ENCODE measurements around the gene VCPKMT.

VCPKMT gene

DNA sequence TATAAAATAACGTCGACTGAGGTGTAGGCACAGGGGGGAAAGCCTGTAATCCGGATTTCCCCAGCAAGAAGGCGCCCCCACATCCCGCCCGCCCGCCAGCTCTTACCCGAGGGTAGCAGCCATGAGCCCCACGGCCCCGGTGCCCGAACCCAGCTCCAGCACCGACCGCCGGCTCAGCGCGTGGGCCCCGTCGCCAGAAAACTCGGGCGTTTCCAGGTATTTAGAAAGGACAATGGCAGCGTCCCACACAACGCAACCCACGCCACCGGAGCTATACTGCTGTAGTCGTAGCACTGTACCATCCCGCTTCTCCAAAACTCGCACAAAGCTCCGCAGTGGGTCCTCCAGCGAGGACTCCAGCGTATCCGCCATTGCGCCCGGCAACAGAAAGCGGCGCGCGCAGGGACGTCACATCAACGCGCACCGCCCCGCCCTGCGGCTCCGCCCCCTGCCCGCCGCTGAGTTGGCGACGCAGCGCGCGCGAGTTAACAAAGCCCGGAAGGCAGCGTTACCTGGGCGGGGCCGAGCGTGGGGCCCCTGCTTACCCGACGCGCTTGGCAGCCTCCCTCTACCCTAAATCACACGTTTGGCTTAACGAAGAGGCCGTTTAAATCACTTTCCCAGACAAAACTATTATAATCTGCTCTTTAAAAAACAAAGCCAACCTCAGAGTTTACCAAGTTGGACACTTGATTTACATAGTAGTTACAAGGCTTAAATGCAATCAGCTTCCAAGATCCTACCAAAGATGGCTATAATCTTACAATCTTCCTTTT, at the start of gene VCPKMT:
VCPKMT (minus strand) TSS at position 392 of the 776 bp plus-strand sequence; CDS start at position 372, 20 bp downstream.
- peak; percentile 96 for DNase-seq

GRCh38 chr14:50156111-50156510, 39.7 kb upstream of the VCPKMT start:
- DNase-seq = no peak

DNA sequence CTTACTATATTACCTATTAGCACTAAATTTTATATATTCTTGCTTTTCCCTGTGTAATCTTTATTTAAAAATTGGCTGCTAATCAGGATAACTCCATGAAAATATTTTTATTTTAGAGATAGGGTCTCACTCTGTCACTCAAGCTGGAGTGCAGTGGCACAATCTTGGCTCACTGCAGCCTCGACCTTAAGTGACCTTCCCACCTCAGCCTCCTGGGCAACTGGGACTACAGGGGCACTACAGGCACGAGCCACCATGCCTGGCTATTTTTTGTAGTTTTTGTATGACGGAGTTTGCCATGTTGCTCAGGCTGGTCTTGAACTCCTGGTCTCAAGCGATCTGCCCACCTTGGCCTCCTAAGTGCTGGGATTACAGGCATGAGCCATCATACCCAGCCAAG, 32.4 kb upstream of the VCPKMT start:
- DNase-seq = no peak

GRCh38 chr14:50139192-50139591, 22.8 kb upstream of the VCPKMT start:
- no peak for DNase-seq

DNA sequence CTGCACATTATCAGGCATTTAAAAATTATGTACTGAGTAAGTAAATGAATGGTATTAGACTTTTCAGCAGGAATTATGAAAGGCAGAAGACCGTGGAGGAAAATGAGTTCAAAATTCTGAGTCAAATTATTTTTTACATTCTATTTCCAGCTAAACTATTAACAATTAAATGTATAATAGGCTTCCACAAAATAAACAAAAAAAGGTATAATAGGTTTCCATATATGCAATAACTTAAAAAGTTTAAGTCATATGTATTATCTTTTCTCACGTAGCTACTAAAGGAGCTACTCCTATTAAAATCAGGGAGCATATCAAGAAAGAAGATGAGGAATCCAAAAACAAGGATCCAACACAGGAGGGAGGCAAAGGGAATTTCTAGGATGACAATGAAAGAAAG, 11.4 kb upstream of the VCPKMT start:
- DNase-seq = no peak

DNA sequence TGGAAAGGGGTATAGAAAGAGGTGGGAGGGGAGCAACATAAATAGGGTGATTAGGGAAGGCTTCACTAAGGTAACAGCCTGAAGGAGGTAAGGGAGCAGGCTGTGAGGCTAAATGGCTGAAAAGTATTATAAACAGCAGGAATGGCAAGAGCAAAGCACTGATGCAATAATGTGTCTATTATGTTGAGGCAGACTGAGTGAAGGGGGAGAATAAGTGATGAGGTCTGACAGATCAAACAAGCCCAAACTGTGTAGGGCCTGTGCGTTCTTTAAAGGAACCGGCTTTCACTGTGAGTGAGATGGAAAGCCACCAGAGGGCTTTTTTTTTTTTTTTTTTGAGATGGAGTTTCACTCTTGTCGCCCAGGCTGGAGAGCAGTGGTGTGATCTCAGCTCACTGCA, 6.7 kb upstream of the VCPKMT start:
- DNase-seq = no peak

DNA sequence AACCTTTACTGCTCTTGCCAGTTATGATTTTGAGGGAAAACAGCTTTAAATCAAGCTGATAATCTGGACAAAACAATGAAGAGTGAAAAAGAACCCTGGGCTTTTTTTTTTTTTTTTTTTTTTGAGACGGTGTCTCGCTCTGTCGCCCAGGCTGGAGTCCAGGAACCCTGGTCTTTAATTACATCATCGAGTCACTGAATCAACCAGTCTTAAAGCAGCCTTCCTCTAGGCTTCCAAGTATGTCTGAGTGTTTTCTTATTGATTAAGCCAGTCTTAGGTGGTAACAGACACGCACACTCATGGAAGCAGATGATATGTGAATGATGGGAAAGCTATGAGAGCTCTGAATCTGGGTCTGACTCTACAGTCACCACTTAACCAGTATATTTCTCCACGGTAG, 5.9 kb upstream of the VCPKMT start:
- DNase-seq = no peak

GRCh38 chr14:50121486-50121885, 5.1 kb upstream of the VCPKMT start:
- no peak for DNase-seq

- no peak for DNase-seq
Measured at GRCh38 chr14:50117456-50117855, 1.1 kb upstream of the VCPKMT start.

- no peak for DNase-seq
Measured at GRCh38 chr14:50116966-50117365, 594 bp upstream of the VCPKMT start.

DNA sequence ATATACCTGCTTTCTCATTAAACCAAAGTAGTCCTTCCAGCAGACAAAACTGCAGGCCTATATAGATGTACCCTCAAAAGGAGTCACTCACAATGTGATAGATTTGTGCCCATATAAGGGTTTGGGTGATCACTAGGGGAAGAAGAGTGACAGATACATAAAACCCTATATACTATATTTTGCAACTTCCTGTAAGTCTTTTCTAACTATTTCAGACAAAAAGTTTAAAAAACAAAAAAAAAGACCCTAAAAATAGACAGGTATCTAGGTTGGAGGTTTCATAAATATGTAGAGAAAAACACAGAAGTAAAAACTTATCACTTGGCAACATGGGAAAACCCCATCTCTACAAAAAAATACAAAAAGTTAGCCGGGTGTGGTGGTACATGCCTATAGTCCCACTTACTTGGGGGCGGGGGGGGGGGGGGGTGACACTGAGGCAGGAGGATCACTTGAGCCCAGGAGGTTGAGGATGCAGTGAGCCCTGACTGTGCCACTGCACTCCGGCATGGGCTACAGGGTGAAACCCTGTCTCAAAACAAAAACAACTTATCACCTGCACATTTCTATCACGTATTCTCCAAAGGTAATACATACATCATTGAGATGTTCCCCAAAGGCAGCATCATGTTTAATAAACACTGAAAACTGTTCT, 2.9 kb downstream of the VCPKMT start:
- no peak for DNase-seq

DNA sequence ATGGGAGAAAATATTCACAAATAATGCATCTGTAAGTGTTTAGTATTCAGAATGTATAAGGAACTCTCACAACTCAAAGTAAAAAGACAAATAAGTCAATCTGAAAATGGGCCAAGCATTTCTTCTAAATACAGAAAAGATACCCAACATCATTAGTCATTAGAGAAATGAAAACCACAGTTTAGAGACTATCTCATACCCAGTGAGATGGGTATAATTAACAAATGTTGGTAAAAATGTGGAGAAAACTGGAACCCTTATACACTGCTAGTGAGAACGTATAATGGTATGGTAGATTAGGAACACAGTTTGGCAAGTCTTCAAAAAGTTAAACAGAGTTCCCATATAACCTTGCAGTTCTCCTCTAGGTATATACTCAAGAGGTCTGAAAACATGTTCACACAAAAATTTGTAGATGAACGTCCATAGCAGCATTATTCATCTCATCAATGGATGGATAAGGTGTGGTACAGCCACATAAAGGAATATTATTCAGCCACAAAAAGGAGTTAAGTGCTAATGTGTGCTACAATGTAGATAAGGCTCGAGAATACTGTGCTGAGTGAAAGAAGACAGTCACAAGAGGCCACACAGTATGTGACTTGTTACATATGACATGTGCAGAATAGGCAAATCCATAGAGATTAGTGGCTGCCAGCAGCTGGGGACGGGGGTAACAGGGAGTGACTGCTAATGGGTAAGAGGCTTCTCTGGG, 5.9 kb downstream of the VCPKMT start:
- no peak for DNase-seq

DNA sequence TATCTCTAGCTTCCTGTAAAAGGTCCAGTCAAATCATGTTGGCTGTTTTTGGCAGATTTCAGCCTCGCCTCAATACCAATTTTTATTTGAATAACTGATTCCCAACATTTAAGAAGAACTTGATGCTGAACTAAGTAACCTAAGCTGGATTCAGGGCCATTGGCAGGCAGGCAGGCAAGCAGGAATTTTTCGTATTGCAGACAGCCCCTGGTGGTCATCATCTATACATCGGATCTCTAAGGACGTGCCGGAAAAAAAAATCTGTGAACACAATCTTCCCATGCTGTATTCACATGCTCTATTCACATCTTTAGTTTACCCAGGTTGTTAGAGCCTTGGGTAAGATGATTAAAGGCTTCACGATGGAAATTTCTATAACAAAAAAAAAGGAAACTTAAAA, 7.0 kb downstream of the VCPKMT start:
- DNase-seq = no peak

DNA sequence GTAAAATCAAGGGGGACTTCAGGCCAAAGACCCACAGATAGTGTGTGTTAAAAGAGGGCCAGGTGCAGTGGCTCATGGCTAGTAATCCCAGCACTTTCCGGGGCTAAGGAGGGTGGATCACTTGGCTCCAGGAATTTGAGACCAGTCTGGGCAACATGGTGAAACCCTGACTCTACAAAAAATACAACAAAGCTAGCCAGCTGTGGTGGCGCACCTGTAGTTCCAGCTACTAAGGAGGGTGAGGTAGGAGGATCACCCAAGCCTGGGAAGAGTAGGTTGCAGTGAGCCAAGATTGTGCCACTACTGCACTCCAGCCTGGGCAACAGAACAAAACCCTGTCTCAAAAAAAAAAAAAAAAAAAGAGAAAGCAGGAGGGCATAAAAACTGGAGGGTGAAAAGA, 8.5 kb downstream of the VCPKMT start:
- no peak for DNase-seq

DNA sequence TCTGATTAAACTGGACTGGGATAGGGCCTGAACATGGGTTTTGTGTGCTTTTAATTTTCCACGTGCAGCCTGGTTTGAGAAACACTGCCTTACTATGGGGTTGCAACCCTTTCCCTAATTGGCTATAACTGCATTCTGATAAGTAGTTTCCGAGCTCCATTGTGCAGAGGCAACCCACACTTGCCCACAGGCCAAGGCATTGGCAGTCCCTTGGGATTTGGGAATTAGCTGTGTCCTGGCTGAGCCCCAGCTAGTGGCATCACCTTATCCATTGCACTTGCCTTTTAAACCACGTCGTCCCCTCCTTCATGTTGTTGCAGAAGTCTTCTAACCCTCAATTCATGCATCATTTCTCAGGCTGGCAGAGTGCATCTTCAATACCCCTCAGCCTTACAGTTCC, 10.2 kb downstream of the VCPKMT start:
- DNase-seq = no peak

DNA sequence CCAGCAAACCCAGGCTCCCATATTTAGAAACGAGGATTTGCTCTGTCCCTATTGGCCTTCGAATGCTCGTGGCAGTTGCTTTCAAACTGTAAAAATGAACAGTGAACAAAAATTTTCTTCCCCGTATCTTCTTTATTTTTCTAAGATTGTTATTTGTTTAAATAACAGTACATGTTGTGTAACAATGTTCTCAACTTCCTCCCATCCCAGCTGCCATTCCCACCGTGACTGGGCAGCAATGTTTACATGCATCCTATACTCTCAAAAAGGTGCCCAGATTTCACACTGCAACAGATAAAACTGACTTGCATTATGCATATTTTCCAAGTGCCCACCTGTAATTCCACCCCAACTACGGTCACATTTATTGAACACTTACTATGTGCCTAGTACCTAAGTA, 12.8 kb downstream of the VCPKMT start:
- DNase-seq = no peak

GRCh38 chr14:50101417-50101816, 15.0 kb downstream of the VCPKMT start:
- DNase-seq = no peak

GRCh38 chr14:50100805-50101204, 15.6 kb downstream of the VCPKMT start:
- no peak for DNase-seq

GRCh38 chr14:50099335-50099734, 17.0 kb downstream of the VCPKMT start:
- DNase-seq = no peak

DNA sequence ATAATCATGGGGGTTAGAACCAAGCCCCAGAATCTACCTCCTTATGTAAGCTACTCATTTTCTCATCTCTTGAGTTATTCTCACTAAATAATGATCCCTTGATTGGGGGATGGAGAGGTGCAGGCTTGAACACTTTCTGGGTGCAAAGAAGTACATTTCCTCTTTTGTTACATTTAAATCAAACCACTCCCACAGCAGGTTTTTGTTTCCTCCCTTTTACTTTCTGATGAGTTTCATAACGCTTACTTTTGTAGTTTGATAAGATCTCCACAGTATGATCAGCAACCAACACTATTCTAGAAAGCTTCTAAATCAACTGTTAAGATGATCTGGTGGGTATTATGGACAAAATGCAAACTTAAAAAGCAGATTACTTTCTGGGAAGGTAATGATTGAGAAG, 20.5 kb downstream of the VCPKMT start:
- no peak for DNase-seq

DNA sequence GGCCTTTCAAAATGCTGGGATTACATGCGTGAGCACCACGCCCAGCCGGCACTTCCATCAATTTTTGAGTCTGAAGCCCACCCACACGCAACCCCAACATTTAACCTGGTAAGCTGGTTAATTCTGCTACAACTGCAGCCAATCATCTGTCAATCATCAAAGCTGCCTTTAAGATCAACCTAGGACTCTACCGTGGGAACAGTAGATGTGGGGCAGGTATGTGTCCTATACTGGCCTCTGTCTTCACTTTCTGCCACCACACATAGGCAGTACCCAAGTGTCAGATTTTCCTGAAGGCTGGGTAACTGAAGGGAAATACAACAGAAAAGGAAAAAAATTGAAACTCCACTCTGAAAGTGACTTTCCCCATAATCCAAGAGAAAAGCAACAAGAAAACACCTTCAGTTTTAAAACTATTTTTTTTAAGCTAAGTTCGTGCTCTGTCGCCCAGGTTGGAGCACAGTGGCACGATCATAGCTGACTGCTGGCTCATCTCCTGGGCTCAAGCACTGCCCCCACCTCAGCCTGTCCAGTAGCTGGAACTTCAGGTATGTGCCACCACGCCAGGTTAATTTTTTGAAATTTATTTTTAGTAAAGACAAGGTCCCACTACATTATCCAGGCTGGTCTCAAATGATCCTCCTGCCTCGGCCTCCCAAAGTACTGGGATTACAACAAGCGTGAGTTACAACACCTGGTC, 22.2 kb downstream of the VCPKMT start:
- DNase-seq = no peak

GRCh38 chr14:50093496-50093895, 22.9 kb downstream of the VCPKMT start:
- no peak for DNase-seq

DNA sequence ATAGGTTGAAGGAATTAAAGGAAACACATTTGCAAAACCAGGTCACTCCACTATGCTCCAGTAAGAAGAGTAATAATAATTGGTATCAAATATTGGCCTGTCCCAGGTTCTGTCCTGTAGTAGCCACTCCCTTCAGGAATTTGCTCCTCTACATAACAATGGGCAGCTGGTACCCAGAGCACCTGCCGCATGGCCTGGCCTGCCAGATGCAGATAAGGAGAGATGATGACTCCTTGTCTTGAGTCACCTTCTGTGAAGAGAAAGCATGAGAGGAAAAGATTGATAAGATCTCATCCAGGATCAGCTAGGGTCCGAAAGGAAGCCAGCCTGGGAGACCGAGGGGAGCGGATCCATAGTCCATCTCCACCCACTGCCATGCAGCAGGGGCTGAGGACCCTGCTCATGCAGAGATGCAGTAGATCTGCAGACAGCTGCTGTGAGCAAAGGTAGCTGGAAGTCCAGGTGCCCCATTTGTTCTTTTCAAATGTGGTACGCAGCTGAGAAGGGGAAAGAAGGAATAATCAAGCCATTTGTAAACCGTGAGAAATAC, 24.3 kb downstream of the VCPKMT start:
- no peak for DNase-seq
